Activated T-helper 1 cell treated with anti-CD3 and anti-CD28 coated beads, Interleukin-2, amount 50 U/mL, for 16 hours (primary cell): ENCODE data around the gene SNCA.

Experiments
- DNase-seq, 2 donors: peaks; one replicate each; pipeline ENCODE4 v3.0.0-alpha.2; 2020; ENCODE audit warnings: low read depth in 1 of 2, low spot score in 1 of 2

The SNCA gene

DNA sequence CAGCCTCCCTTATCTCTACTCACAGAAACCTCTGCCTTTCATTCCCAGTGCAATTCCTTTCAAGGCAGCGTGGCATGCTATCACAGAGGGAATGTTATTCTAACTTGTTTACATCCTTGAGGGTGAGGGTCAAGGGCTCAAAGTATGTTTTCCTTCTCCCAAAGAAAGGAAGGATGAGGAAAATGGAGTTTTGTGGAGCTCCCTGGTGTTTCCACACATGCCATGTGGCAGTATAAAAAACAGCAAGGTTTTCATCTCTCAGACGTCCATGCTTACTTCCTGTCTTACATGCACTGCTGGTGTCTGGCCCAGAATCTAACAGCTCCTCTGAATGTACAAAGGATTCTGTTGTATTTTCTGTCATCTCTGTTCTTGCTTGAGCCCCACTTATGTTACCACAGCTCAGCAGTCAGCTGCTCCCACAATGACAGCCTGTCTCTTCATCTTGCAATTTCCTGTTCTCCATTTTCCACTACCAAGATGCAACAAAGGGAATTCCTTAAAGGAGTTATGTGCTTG, 128.0 kb downstream of the SNCA start:
- DNase-seq = no peak

DNA sequence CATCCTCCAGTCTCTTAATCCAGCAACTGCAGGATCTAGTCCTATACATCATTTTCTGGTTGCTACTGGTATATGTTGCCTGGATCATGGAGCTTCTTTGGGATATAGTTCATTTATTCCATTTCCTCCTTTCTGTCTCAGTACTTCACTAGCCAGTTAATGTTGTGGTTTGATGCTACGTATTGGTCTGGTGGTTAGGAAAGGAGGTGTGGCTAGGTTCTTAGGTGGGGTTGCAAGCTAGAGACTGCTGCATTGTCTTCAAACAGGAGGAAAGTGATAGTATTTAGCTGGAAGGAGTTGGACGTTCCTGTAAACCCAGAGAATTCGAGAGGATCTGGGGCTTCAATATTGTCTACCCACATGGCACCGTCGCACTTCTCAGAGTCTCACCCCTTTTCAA, 129.5 kb downstream of the SNCA start:
- DNase-seq = no peak

DNA sequence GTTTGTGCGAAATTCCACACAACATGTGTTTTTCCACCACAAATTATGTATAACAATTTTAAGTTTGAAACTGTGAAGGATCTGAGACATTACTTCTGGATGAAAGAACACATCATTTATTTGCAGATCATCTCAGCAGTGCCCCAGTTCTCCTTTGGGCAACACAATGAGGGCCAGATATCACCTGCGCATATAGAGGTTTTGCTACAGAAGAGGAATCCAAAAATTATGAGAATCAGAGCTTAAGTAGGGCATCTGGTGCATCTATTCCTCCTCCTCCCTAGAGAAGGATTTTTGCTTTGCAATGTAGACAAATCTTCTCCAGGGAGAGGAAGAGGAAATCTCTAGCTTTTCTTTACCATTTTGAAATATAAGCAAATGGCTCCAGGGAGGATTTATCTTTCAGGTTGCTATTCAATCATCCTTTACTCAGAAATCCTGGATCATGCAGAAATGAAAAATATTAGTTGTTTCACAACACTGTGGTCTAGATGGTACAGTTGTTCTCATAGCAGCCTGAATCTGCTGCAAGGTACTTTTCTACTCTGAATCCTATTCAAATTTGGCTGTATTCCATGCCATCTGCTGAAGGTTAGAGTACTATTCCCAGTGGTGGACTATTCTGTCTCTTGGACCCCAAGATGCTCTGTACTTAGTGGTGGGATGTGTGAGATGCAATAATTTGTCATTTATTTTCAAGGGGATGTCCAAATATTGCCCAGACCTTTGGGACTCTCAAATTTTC, 132.1 kb downstream of the SNCA start:
- DNase-seq = no peak

DNA sequence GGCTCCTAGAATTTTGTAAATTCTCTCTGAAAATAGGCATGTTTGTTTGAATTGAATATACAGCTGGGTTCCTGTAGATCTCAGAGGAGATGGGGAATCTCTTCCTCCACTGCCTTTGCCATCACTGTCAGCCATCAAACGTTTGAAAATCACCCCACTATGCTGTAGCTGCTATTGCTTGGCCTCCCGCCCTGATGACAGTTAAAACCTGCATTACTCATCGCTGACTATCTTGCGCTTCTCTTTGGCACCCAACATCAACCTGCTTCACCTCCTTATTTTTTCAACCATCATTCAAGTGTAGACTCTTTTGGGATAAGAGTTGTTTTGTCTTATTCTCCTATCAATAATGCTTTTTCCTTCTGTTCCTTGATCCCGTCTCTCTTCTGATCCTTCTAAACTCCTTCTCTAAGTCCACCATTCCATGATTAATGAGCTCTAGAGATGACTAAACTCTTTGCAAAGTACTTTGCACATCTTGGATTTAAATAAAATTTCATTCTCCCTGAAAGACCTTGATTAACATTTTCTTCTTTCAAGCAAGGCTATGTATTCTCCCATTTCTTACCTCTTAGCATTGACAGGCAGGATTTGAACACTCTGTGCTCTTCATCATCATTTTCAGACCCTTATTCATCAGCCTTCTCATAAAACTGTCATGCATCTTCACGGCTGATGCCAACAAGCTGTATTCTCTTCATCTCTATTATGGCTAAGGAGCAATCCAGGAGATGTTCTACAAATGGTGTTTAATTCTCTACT, 133.0 kb downstream of the SNCA start:
- DNase-seq = no peak

DNA sequence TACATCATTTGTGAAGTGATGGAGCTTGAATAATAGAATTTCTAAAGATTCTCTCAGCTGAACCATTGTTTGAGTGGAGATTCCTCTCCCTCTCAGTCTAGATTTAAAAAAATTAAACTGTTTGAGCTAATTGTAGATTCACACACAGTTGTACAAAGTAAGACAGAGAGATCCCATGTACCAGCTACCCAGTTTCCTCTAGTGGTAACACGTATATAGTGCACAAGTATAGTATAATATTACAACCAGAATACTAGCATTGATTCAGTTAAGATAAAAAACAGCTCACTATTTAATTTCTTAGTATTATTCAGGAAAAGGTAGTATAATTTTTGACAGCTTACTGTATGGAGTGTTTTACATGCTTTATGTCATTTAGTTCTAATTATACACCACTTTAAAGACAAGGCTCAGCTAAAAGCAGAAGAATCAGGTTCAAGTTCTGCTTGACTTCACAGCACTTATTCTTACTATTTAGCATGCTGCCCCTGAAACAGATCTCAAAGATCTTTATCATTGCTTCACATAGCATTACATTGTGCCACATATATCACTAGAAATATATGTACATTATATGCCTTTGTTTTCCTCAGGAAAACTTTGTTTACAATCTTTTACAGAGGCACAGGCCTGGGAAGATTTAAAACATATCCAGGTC, 136.1 kb downstream of the SNCA start:
- no peak for DNase-seq

DNA sequence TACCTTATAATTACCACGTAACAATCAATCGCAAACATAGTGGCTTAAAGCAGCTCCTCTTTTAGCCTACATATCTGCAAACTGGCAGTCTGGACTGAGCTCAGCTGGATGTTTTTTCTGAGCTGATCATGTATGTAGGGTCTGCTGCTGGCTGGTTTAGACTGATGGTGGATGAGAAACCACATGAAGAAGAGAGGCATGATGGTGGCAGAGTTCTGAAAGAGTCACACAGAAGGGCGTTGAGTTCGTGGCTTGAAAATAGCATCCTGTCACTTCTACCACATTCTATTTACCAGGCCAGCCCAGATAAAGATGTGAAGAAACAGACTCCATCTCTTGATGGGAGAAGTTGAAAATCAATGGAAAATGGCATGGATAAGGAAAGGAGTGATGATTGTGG, 151.3 kb downstream of the SNCA start:
- DNase-seq = no peak

DNA sequence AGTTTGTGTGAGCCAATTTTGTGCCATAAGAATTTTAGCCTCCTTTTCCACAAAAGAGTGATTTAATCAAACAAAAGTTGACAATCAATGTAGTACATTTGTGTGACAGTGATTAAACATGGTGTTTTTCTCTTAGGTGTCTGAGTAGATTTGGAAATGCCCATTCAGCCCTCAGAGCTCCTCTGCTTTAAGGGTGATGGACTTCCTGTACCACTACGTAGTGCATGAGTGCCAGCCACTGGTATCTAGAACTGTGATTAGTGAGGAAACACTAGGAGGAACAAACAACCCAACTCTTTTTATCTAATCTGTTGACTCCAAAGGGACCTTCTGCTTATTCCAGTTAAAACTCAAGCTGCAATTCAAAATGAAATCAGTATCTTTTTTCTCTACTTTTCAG, 151.7 kb downstream of the SNCA start:
- no peak for DNase-seq

DNA sequence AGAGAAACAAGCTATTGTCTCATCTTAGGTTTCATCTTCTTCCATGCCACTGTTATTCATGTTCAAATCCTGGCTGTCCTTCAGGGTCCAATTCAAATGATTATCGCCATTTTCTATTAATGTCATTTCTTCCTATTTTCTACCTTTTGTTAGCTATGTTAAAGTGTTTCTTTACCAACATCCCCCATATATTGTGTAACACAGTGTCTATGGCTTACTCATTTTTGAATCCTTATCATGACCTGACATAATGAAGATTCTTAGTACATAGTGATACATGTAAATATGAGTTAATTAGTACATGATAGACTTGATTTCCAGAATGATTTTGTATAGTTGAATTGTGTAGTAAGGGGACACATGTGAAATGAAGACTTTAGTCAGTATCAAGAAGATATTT, 152.4 kb downstream of the SNCA start:
- DNase-seq = no peak

DNA sequence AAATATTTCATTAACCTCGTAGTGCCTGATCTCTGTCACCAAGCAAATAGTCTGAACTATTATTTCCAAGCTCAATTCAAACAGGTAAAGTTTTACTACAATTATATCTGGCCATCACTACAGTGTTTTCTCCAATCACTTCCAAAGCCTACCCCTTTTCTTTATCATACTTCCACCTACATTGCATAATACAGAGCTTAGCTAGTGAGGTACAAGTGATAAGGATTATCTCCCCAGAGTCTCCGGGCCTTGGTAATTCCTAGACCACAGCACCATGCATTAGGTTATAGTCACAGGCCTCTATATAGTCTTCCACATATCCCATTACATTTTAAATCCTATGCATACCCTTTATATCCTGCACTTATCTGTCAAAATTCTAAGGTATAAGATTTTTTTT, 154.2 kb downstream of the SNCA start:
- DNase-seq = no peak

DNA sequence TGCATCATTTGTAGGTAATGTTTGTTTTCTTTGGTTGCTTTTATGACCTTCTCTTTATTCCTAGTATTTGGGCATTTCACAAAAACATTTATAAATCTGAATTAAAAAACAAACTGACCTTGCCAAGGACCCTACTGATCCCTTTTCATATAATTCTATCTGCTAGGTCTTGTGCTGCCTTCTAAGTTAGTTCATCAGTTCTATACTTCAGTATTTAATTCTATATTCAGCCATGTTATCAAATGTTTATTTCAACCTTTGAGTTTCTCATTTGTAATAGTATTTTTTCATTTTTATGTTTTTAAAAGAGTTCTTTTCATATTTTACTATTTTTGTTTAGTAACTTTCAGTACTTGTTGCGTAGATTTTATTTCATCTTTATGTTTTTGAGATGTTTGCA, 155.3 kb downstream of the SNCA start:
- no peak for DNase-seq

DNA sequence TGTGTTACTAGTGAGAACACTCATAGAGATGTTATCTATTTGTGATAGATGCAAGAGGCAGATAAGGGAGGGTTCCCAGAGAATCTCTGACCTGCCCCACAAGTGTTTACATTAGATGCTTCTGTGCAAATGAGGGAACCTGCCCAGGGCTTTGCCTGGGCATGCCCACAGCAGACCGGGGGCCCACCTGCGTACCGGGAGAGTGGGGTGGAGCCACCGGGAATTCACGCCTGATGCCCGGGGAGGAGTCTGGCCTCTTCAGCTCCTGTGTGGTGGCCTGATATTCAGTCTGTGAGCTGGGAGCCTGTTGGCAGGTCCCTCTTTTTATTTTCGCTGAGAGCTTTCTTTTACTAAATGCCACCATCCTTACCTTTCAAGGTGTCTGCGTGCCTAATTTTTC, 155.7 kb downstream of the SNCA start:
- DNase-seq = no peak

DNA sequence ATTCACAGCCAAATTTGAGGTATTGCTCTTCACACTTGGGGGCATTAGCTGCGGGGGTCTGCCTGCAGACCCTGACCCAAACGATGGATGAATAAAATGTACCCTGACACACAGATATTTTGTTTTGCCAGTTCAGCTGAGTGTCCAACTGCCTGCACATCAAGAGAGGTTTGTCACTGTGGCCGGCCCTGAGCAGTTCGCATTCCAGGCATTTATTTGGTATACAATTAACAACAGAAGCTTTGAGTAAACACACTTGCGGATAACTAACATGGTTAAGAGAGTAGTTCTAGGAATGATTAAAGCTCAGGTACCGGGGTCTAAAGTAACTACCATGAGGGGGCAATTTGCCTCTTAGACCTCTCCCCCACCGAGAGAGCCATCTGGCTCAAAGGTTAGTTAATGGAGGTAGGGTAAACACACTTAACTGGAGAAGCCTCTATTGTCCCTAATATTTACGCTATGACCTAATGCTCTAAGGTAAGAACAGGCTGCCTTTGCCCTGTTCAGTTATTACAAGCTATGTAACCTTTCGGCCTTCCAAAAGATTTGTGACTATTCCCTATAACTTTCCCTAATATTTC, 162.0 kb downstream of the SNCA start:
- DNase-seq = no peak
